Activated naive CD8-positive, alpha-beta T cell treated with anti-CD3 and anti-CD28 coated beads, Interleukin-2, amount 10 ng/mL, durations not matched to agents 7 days and 5 days (primary cell): Measurements from ENCODE around the gene TMC6. TPM values are rescaled to one million over a fixed set of nuclear protein-coding genes. Genes with fewer than 3 reads are reported as not detected.
A peak's percentile ranks its signal among the peaks of the same experiment; 100 is the strongest.
"Not testable (repeated sequence)": the region's sequence is repeated elsewhere in the genome, so short reads cannot be mapped to it uniquely, and the experiment has no call there.

Source experiments
- ATAC-seq: fragments of 150-1000 bp; cut with Tn5 transposase; one replicate; pipeline ENCODE4 v1.10.0; 2021; ENCODE audit warnings: low read depth, moderate library complexity
- POLR2A ChIA-PET: fragments of 350-600 bp; sonication (Branson Sonifier 250); formaldehyde crosslinking; loops from one replicate; lab custom pipeline; 2021; ENCODE audit warnings: antibody characterized with exemption; lab: Charles Lee
- DNase-seq: peaks from one replicate; pipeline ENCODE4 v3.0.0; 2021
- H3K27ac Mint-ChIP-seq: one replicate; pipeline ENCODE4 v1.8.0; 2022; ENCODE audit warnings: mild to moderate bottlenecking, mixed read lengths
- H3K27me3 Mint-ChIP-seq: one replicate; pipeline ENCODE4 v1.8.0; 2022; ENCODE audit warnings: mild to moderate bottlenecking, moderate library complexity, mixed read lengths
- H3K36me3 Mint-ChIP-seq: one replicate; pipeline ENCODE4 v1.8.0; 2021; ENCODE audit warnings: mild to moderate bottlenecking, mixed read lengths
- H3K4me1 Mint-ChIP-seq: one replicate; pipeline ENCODE4 v1.8.0; 2021; ENCODE audit warnings: mixed read lengths
- H3K4me3 Mint-ChIP-seq: one replicate; pipeline ENCODE4 v1.8.0; 2022; ENCODE audit warnings: mild to moderate bottlenecking, moderate library complexity, mixed read lengths
- H3K9me3 Mint-ChIP-seq: one replicate; pipeline ENCODE4 v1.8.0; 2021; ENCODE audit warnings: mixed read lengths
- total RNA-seq, 2 experiments: library from RNA; stranded (reverse); gene quantifications; one replicate each; pipeline ENCODE4 v1.2.3, GENCODE V29; 2021

TMC6 gene
- 100 to 1,000 TPM; 638 to 646 TPM for total RNA-seq

GRCh38 chr17:78128551-78129350 lies at the start of gene TMC6:
Gene TMC6 (minus strand): TSS chr17:78128755. CDS start chr17:78126832, 1,923 bp downstream.
- POLR2A ChIA-PET: interaction anchor here (0.6 to 13.9 kb wide), 8 partner anchors 8 to 1130 kb away, joined by 3 to 380 read pairs (median 6); no protein-coding TSS in a partner anchor
- ATAC-seq (peak; percentile 15), DNase-seq (peak; percentile 83)
- Mint-ChIP-seq H3K4me1 (peaks cover 29% of the 10 kb centered on the region), H3K27me3 (no peaks in the 10 kb centered on the region), H3K27ac (peak within 1 kb of the TSS; percentile 100), H3K4me3 (peak within 1 kb of the TSS; percentile 99), H3K36me3 (peaks cover 35% of the 10 kb centered on the region), H3K9me3 (no peaks in the 10 kb centered on the region)

GRCh38 chr17:78176548-78177025 lies 48.0 kb upstream of the TMC6 start:
- Mint-ChIP-seq H3K4me3 (no peak overlapping the region), H3K4me1 (peaks cover 41% of the 10 kb centered on the region), H3K9me3 (no peaks in the 10 kb centered on the region), H3K27me3 (no peaks in the 10 kb centered on the region), H3K27ac (no peak overlapping the region), H3K36me3 (peaks cover 15% of the 10 kb centered on the region)
- ATAC-seq (peak; percentile 83), DNase-seq (peak; percentile 84)
- POLR2A ChIA-PET: interaction anchor here (0.5 to 3.2 kb wide), 7 partner anchors 10 to 63 kb away, joined by 4 to 11 read pairs (median 6); partner anchors contain the start of genes AFMID, TK1 and TMC6

GRCh38 chr17:78175643-78175981 lies 47.1 kb upstream of the TMC6 start:
- POLR2A ChIA-PET: interaction anchor here (0.6 to 3.2 kb wide), 5 partner anchors 11 to 63 kb away, joined by 3 to 11 read pairs (median 6); partner anchors contain the start of genes AFMID and TK1
- Mint-ChIP-seq H3K27me3 (no peaks in the 10 kb centered on the region), H3K9me3 (no peaks in the 10 kb centered on the region), H3K4me1 (peaks cover 38% of the 10 kb centered on the region), H3K27ac (no peak overlapping the region), H3K4me3 (no peak overlapping the region), H3K36me3 (peaks cover 11% of the 10 kb centered on the region)
- no peak for ATAC-seq
- no peak for DNase-seq

- Mint-ChIP-seq H3K9me3 (no peaks in the 10 kb centered on the region), H3K4me1 (peaks cover 34% of the 10 kb centered on the region), H3K4me3 (no peak overlapping the region), H3K27me3 (no peaks in the 10 kb centered on the region), H3K27ac (no peak overlapping the region), H3K36me3 (peaks cover 7% of the 10 kb centered on the region)
- no peak for ATAC-seq
- POLR2A ChIA-PET: interaction anchor here (0.6 to 3.2 kb wide), 4 partner anchors 35 to 107 kb away, joined by 3 to 11 read pairs (median 6); no protein-coding TSS in a partner anchor
- DNase-seq: no peak
Observed at GRCh38 chr17:78174870-78175642, 46.5 kb upstream of the TMC6 start.

- H3K36me3 Mint-ChIP-seq: peaks cover 7% of the 10 kb centered on the region
- peaks cover 34% of the 10 kb centered on the region for H3K4me1 Mint-ChIP-seq
- no peak for DNase-seq
- no peaks in the 10 kb centered on the region for H3K9me3 Mint-ChIP-seq
- H3K4me3 Mint-ChIP-seq: no peak overlapping the region
- POLR2A ChIA-PET: interaction anchor here (1.3 to 3.2 kb wide), 2 partner anchors 37 to 61 kb away, joined by 3 to 11 read pairs; no protein-coding TSS in a partner anchor
- H3K27me3 Mint-ChIP-seq: no peaks in the 10 kb centered on the region
- ATAC-seq: no peak
- H3K27ac Mint-ChIP-seq: no peak overlapping the region
Observed at GRCh38 chr17:78174346-78174869, 45.9 kb upstream of the TMC6 start.

- DNase-seq (no peak), ATAC-seq (peak; percentile 44)
- Mint-ChIP-seq H3K27ac (peak overlapping the region; percentile 85), H3K27me3 (no peaks in the 10 kb centered on the region), H3K36me3 (peaks cover 7% of the 10 kb centered on the region), H3K4me1 (peaks cover 32% of the 10 kb centered on the region), H3K4me3 (peak overlapping the region; percentile 21), H3K9me3 (no peaks in the 10 kb centered on the region)
- POLR2A ChIA-PET: interaction anchor here (1.0 to 1.3 kb wide), 2 partner anchors 36 to 46 kb away, joined by 3 read pairs; no protein-coding TSS in a partner anchor
Observed at GRCh38 chr17:78173097-78173715, 44.7 kb upstream of the TMC6 start.

GRCh38 chr17:78172249-78173051 lies 43.9 kb upstream of the TMC6 start:
- H3K36me3 Mint-ChIP-seq: peaks cover 7% of the 10 kb centered on the region
- POLR2A ChIA-PET: interaction anchor here (1.0 kb wide), 1 partner anchor 45 kb away, joined by 3 read pairs; no protein-coding TSS in a partner anchor
- DNase-seq: no peak
- H3K27ac Mint-ChIP-seq: peak overlapping the region; percentile 85
- no peaks in the 10 kb centered on the region for H3K27me3 Mint-ChIP-seq
- H3K4me3 Mint-ChIP-seq: no peak overlapping the region
- ATAC-seq: no peak
- H3K9me3 Mint-ChIP-seq: no peaks in the 10 kb centered on the region
- H3K4me1 Mint-ChIP-seq: peaks cover 32% of the 10 kb centered on the region

GRCh38 chr17:78171591-78172248 lies 43.2 kb upstream of the TMC6 start:
- H3K27me3 Mint-ChIP-seq, H3K9me3 Mint-ChIP-seq, DNase-seq, H3K4me3 Mint-ChIP-seq, H3K36me3 Mint-ChIP-seq, ATAC-seq, POLR2A ChIA-PET: not testable (repeated sequence)
- H3K27ac Mint-ChIP-seq: peak overlapping the region; percentile 56
- H3K4me1 Mint-ChIP-seq: peaks cover 30% of the 10 kb centered on the region

- Mint-ChIP-seq H3K4me3 (peak overlapping the region; percentile 32), H3K36me3 (peaks cover 7% of the 10 kb centered on the region)
Observed at GRCh38 chr17:78170692-78171590, 42.4 kb upstream of the TMC6 start.

GRCh38 chr17:78168903-78169793 lies 40.6 kb upstream of the TMC6 start:
- Mint-ChIP-seq H3K4me3 (peak overlapping the region; percentile 65), H3K36me3 (peaks cover 7% of the 10 kb centered on the region), H3K27ac (no peak overlapping the region), H3K9me3 (no peaks in the 10 kb centered on the region), H3K27me3 (no peaks in the 10 kb centered on the region), H3K4me1 (peaks cover 24% of the 10 kb centered on the region)
- peak; percentile 32 for ATAC-seq
- POLR2A ChIA-PET: interaction anchor here (0.9 to 1.6 kb wide), 6 partner anchors 17 to 44 kb away, joined by 3 to 6 read pairs (median 5); no protein-coding TSS in a partner anchor
- DNase-seq: peak; percentile 55

More at GRCh38 chr17:78170692-78171590, 42.4 kb upstream of the TMC6 start:
- H3K4me1 Mint-ChIP-seq: peaks cover 27% of the 10 kb centered on the region
- peak overlapping the region; percentile 40 for H3K27ac Mint-ChIP-seq
- H3K9me3 Mint-ChIP-seq: no peaks in the 10 kb centered on the region
- H3K27me3 Mint-ChIP-seq: no peaks in the 10 kb centered on the region
- POLR2A ChIA-PET: interaction anchor here (0.6 kb wide), 1 partner anchor 12 kb away, joined by 3 read pairs; no protein-coding TSS in a partner anchor
- DNase-seq: no peak
- ATAC-seq: no peak
